Ecto neural progenitor cell (in vitro differentiated cells): ENCODE measurements around the gene CCDC3.
A peak's percentile ranks its signal among the peaks of the same experiment; 100 is the strongest.

Experiments
- DNase-seq: peaks from one replicate; pipeline ENCODE4 v3.0.0-alpha.2; 2018; ENCODE audit warnings: low spot score

Gene CCDC3

GRCh38 chr10:12961416-12962205, 39.9 kb downstream of the CCDC3 start:
- no peak for DNase-seq

- DNase-seq: no peak
Observed at GRCh38 chr10:12960941-12961340, 40.6 kb downstream of the CCDC3 start.

- DNase-seq: no peak
Observed at GRCh38 chr10:12960334-12960898, 41.1 kb downstream of the CCDC3 start.

GRCh38 chr10:12958546-12959110, 42.9 kb downstream of the CCDC3 start:
- DNase-seq: no peak

GRCh38 chr10:12957081-12957480, 44.4 kb downstream of the CCDC3 start:
- DNase-seq: no peak

- DNase-seq: no peak
Observed at GRCh38 chr10:12954866-12955265, 46.6 kb downstream of the CCDC3 start.

- DNase-seq: no peak
Observed at GRCh38 chr10:12950583-12951128, 50.9 kb downstream of the CCDC3 start.

GRCh38 chr10:12949248-12949647, 52.3 kb downstream of the CCDC3 start:
- no peak for DNase-seq

- DNase-seq: no peak
Observed at GRCh38 chr10:12947741-12948140, 53.8 kb downstream of the CCDC3 start.

- DNase-seq: no peak
Observed at GRCh38 chr10:12946372-12946771, 55.1 kb downstream of the CCDC3 start.

GRCh38 chr10:12945690-12946359, 55.7 kb downstream of the CCDC3 start:
- DNase-seq: no peak

- DNase-seq: no peak
Observed at GRCh38 chr10:12944931-12945330, 56.6 kb downstream of the CCDC3 start.

GRCh38 chr10:12943425-12943824, 58.1 kb downstream of the CCDC3 start:
- peak; percentile 21 for DNase-seq

- no peak for DNase-seq
Observed at GRCh38 chr10:12941966-12942365, 59.5 kb downstream of the CCDC3 start.

- DNase-seq: peak; percentile 16
Observed at GRCh38 chr10:12940791-12941190, 60.7 kb downstream of the CCDC3 start.

- DNase-seq: no peak
Observed at GRCh38 chr10:12938271-12938670, 63.2 kb downstream of the CCDC3 start.

- no peak for DNase-seq
Observed at GRCh38 chr10:12937527-12937926, 64.0 kb downstream of the CCDC3 start.

GRCh38 chr10:12934777-12935176, 66.7 kb downstream of the CCDC3 start:
- no peak for DNase-seq

- no peak for DNase-seq
Observed at GRCh38 chr10:12929381-12929780, 72.1 kb downstream of the CCDC3 start.

GRCh38 chr10:12928571-12928970, 72.9 kb downstream of the CCDC3 start:
- no peak for DNase-seq

GRCh38 chr10:12927896-12928295, 73.6 kb downstream of the CCDC3 start:
- DNase-seq: no peak

GRCh38 chr10:12925845-12926244, 75.7 kb downstream of the CCDC3 start:
- no peak for DNase-seq

GRCh38 chr10:12924911-12925310, 76.6 kb downstream of the CCDC3 start:
- no peak for DNase-seq
